CD4-positive, alpha-beta T cell treated with Interleukin-15 for 4 hours (primary cell): Measurements from ENCODE around the gene SPRY2.

Experiments used
- DNase-seq: peaks from one replicate; pipeline ENCODE4 v3.0.0-alpha.2; 2020; ENCODE audit warnings: low spot score

SPRY2 gene

GRCh38 chr13:80313668-80314256 lies 27.2 kb downstream of the SPRY2 start:
- no peak for DNase-seq

DNA sequence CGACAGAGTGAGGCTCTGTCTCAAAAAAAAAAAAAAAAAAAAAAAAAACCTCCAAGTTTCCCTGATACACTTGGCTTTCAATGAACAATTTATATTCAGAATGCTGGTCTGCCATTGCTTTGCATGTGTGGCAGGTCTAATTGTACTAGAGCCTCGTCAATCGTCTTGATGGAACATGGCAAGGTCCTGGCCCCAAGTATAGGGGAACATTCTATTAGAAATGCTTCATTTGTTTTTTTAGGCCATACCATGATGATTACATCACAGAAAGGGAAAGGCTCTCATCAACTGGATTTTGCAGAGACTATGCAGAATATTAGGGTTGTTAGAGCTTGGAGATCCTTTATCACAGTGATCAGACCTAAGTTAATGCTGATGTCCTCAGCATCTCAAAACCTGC lies 28.0 kb downstream of the SPRY2 start:
- DNase-seq: no peak

GRCh38 chr13:80312012-80312704 lies 28.8 kb downstream of the SPRY2 start:
- DNase-seq: no peak

GRCh38 chr13:80309926-80310325 lies 31.0 kb downstream of the SPRY2 start:
- no peak for DNase-seq

- no peak for DNase-seq
Measured at GRCh38 chr13:80307401-80307987, 33.4 kb downstream of the SPRY2 start.

- DNase-seq: no peak
Measured at GRCh38 chr13:80306337-80306972, 34.5 kb downstream of the SPRY2 start.

DNA sequence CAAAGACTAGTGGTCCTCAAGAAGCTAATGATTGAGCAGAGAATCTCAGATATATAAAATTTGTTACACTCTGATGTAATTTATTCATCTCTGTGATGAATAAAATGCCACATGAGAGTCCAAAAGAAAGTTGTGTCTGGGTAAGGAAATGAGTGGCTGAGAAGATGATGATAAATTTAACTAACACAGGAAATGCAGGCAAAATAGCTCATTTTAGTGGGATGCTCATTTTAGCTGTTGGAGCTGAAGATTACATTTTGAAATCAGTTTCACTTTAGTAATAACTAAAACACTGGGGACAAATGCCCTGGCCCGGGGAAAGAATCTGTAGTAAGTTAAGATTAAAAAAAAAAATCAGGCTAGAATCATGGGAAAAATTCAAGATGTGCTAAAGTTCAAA lies 35.2 kb downstream of the SPRY2 start:
- no peak for DNase-seq

GRCh38 chr13:80303225-80303811 lies 37.6 kb downstream of the SPRY2 start:
- no peak for DNase-seq

DNA sequence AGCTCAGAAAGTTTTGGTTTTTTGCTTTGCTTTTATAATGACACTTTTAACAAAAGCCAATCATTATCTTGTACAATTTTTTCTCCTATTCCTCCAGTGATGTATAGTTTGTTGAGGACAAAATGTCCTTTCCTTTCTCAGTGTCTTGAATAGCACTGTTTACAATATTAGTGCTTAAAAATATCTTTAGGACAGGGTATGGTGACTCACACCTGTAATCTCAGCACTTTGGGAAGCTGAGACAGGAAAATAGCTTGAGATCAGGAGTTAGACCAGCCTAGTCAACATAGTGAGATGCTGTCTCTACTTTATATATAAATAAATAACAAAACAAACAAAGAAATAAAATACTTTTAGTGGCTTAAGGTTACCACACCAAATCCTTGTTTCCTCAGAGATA lies 41.9 kb downstream of the SPRY2 start:
- no peak for DNase-seq

DNA sequence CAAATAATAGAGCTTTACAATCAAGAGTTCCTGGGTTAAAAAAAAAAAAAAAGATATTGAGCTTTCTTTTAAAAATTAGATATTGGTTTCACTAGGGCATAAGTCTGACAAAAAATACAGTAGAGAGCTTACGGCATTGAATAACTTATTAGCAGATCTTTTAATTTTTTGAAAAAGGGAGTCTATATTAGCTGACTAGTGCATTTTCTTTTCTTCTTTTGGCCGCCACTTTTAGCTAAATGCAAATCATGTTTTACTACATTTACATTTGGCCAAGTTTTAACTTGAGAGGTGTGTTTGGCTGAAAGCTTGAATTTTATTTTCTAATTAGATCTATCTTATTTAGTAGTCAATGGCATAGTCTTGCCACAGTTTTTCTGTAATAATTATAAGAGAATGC lies 43.4 kb downstream of the SPRY2 start:
- no peak for DNase-seq

DNA sequence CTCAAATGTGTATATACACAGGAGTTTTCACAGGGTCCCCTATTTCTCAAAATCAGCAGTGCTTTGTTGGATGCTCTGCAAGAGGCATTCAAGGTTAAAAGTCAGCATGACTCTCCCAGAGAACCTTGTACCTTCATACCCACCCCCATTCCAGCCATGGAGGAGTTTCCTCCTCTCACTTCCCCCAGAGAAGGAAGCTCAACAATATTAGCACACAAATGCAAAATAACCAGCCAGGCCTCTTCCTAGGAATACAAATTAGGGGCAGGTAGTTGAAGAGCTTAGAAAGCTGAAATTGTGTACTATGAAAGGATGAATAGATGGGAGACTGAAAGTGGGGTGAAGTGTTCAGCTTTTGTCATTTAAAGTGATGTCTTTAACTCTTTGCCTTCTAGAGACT lies 43.8 kb downstream of the SPRY2 start:
- DNase-seq: no peak

- DNase-seq: no peak
Measured at GRCh38 chr13:80296638-80297037, 44.3 kb downstream of the SPRY2 start.

DNA sequence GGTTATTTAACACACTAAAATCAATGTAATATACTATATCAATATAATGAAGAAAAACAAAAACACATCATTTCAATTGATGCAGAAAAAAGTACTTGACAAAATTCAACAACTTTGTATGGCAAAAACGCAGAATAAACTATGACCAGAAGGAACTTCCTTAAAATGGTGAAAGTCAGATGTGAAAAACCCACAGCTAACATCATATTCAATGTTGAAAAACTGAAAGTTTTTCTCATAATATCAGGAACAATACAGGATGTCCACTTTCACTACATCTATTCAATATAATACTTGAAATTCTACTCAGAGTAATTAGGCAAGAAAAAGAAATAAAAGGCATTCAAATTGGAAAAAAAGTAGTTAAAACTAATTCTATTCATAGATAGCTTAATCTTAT lies 50.3 kb downstream of the SPRY2 start:
- DNase-seq: no peak
